HepG2 (cell line): ENCODE results near the gene IGSF21. TPM values are rescaled to one million over a fixed set of nuclear protein-coding genes. Genes with fewer than 3 reads are reported as not detected.

ENCODE experiments used
- NR3C1 ChIP-seq: sonication (generic); formaldehyde crosslinking; IDR thresholded peaks from 2 replicates; pipeline ENCODE4 v1.4.0; 2020; ENCODE audit warnings: missing genetic modification reagents
- SOX6 ChIP-seq, 2 experiments: fragments of 450-650 bp in 1 of 2; sonication (generic) in 1 of 2; formaldehyde crosslinking in 1 of 2; IDR thresholded peaks; 2 replicates each; pipeline versions ENCODE4 v1.4.0 to v1.6.1; 2017 to 2020; ENCODE audit warnings: antibody characterized with exemption in 1 of 2, mild to moderate bottlenecking in 1 of 2, missing genetic modification reagents in 1 of 2
- polyA plus RNA-seq, 8 experiments: library from polyadenylated mRNA; depleted of rRNA in 3 of 8; stranded (reverse) in 7 of 8; unstranded in 1 of 8; fragments of >200 nt; fragmentation: Illumina TruSeq in 4 of 8; extraction: Trizol in 4 of 8; gene quantifications; 2 replicates each; pipeline versions ENCODE4 v1.2.1 to v1.2.3, GENCODE V29; 2011 to 2016; ENCODE audit warnings: low read depth in 4 of 8, missing spikeins in 1 of 8, mixed read lengths in 1 of 8; ENCODE audit not compliant: insufficient read depth in 1 of 8
- total RNA-seq, 5 experiments: library from RNA; depleted of rRNA; stranded (reverse); fragments of >200 nt; fragmentation: Illumina TruSeq; extraction: Trizol; gene quantifications; 2 replicates each; pipeline ENCODE4 v1.2.3, GENCODE V29; 2016; ENCODE audit warnings: low read depth in 1 of 5
- TF ChIP-seq, protein P1 (sequence below): sonication (generic); formaldehyde crosslinking; IDR thresholded peaks from 2 replicates; pipeline ENCODE4 v1.8.0; 2022; ENCODE audit warnings: missing genetic modification reagents, mild to moderate bottlenecking, moderate library complexity, borderline replicate concordance
- TF ChIP-seq, protein P2 (sequence below), 2 experiments: sonication (generic) in 1 of 2; formaldehyde crosslinking in 1 of 2; IDR thresholded peaks; 2 replicates each; pipeline versions ENCODE4 v1.5.1 to v1.6.1; 2011 to 2020; ENCODE audit warnings: borderline replicate concordance in 1 of 2, low read depth in 1 of 2, low read length in 1 of 2, mild to moderate bottlenecking in 1 of 2, missing genetic modification reagents in 1 of 2, moderate library complexity in 1 of 2
- TF ChIP-seq, protein P3 (sequence below): IDR thresholded peaks from 2 replicates; pipeline ENCODE4 v1.6.1; 2012; ENCODE audit warnings: low read length, improper control_type of control experiment

Gene IGSF21
- total and polyA plus RNA-seq, 2 of the 13 experiments (the other 11 are each of a cell fraction or from before 2014, with no cell fraction given): not detected

- TF ChIP-seq, protein P1, sequence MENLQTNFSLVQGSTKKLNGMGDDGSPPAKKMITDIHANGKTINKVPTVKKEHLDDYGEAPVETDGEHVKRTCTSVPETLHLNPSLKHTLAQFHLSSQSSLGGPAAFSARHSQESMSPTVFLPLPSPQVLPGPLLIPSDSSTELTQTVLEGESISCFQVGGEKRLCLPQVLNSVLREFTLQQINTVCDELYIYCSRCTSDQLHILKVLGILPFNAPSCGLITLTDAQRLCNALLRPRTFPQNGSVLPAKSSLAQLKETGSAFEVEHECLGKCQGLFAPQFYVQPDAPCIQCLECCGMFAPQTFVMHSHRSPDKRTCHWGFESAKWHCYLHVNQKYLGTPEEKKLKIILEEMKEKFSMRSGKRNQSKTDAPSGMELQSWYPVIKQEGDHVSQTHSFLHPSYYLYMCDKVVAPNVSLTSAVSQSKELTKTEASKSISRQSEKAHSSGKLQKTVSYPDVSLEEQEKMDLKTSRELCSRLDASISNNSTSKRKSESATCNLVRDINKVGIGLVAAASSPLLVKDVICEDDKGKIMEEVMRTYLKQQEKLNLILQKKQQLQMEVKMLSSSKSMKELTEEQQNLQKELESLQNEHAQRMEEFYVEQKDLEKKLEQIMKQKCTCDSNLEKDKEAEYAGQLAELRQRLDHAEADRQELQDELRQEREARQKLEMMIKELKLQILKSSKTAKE (CRISPR knock-in tag): no peak
- TF ChIP-seq NR3C1 (CRISPR knock-in tag) (no peak), SOX6 (IDR thresholded peaks at IDR 0.05) (no peak), SOX6 (CRISPR knock-in tag; IDR thresholded peaks at IDR 0.05) (no peak)
- TF ChIP-seq, protein P2, sequence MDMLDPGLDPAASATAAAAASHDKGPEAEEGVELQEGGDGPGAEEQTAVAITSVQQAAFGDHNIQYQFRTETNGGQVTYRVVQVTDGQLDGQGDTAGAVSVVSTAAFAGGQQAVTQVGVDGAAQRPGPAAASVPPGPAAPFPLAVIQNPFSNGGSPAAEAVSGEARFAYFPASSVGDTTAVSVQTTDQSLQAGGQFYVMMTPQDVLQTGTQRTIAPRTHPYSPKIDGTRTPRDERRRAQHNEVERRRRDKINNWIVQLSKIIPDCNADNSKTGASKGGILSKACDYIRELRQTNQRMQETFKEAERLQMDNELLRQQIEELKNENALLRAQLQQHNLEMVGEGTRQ (IDR thresholded peaks at IDR 0.05; ENCODE audit: low read depth, low read length): no peak
- TF ChIP-seq, protein P2 (CRISPR knock-in tag; IDR thresholded peaks at IDR 0.05; ENCODE audit: borderline replicate concordance): no peak
- TF ChIP-seq, protein P3, sequence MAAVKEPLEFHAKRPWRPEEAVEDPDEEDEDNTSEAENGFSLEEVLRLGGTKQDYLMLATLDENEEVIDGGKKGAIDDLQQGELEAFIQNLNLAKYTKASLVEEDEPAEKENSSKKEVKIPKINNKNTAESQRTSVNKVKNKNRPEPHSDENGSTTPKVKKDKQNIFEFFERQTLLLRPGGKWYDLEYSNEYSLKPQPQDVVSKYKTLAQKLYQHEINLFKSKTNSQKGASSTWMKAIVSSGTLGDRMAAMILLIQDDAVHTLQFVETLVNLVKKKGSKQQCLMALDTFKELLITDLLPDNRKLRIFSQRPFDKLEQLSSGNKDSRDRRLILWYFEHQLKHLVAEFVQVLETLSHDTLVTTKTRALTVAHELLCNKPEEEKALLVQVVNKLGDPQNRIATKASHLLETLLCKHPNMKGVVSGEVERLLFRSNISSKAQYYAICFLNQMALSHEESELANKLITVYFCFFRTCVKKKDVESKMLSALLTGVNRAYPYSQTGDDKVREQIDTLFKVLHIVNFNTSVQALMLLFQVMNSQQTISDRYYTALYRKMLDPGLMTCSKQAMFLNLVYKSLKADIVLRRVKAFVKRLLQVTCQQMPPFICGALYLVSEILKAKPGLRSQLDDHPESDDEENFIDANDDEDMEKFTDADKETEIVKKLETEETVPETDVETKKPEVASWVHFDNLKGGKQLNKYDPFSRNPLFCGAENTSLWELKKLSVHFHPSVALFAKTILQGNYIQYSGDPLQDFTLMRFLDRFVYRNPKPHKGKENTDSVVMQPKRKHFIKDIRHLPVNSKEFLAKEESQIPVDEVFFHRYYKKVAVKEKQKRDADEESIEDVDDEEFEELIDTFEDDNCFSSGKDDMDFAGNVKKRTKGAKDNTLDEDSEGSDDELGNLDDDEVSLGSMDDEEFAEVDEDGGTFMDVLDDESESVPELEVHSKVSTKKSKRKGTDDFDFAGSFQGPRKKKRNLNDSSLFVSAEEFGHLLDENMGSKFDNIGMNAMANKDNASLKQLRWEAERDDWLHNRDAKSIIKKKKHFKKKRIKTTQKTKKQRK: no peak
These were observed 85.4 kb downstream of the IGSF21 start (continued) for GRCh38 chr1:18192974-18193373.
